Glutamatergic neuron (in vitro differentiated cells): ENCODE measurements around the gene OR8S1. TPM values are rescaled to one million over a fixed set of nuclear protein-coding genes. Genes with fewer than 3 reads are reported as not detected.
"Not testable (repeated sequence)": the region's sequence is repeated elsewhere in the genome, so short reads cannot be mapped to it uniquely, and the experiment has no call there.

Experiments used
- DNase-seq: peaks from one replicate; pipeline ENCODE4 v3.0.0; 2022
- H3K27ac Mint-ChIP-seq: one replicate; pipeline ENCODE4 v1.8.0; 2020; ENCODE audit warnings: mild to moderate bottlenecking, mixed read lengths, inconsistent platforms; ENCODE audit not compliant: unreplicated experiment
- H3K27me3 Mint-ChIP-seq: one replicate; pipeline ENCODE4 v1.8.0; 2020; ENCODE audit warnings: mild to moderate bottlenecking, moderate library complexity, mixed read lengths, inconsistent platforms; ENCODE audit not compliant: unreplicated experiment
- H3K36me3 Mint-ChIP-seq: one replicate; pipeline ENCODE4 v1.8.0; 2020; ENCODE audit warnings: mild to moderate bottlenecking, mixed read lengths, inconsistent platforms; ENCODE audit not compliant: unreplicated experiment
- H3K4me1 Mint-ChIP-seq: one replicate; pipeline ENCODE4 v1.8.0; 2020; ENCODE audit warnings: mild to moderate bottlenecking, low read depth, mixed read lengths, inconsistent platforms; ENCODE audit not compliant: unreplicated experiment
- H3K4me3 Mint-ChIP-seq: one replicate; pipeline ENCODE4 v1.8.0; 2020; ENCODE audit warnings: mild to moderate bottlenecking, mixed read lengths, inconsistent platforms; ENCODE audit not compliant: unreplicated experiment
- H3K9me3 Mint-ChIP-seq: one replicate; pipeline ENCODE4 v1.8.0; 2020; ENCODE audit warnings: mild to moderate bottlenecking, moderate library complexity, mixed read lengths, inconsistent platforms; ENCODE audit not compliant: unreplicated experiment
- total RNA-seq: library from RNA; stranded (reverse); fragmentation: NEBNext Ultra II Directional; extraction: Animal tissue kit (Norgen Biotek cat#: 25700); gene quantifications from one replicate; pipeline ENCODE4 v1.2.1, GENCODE V29; 2021; ENCODE audit not compliant: unreplicated experiment
- TF ChIP-seq, protein P1 (sequence below): fragments of 200-600 bp; sonication (generic); IDR thresholded peaks from one replicate; pipeline ENCODE4 v1.5.0; 2021; ENCODE audit not compliant: partially characterized antibody, unreplicated experiment

OR8S1 gene
- total RNA-seq, 1 donor from 2014 or later: not detected

DNA sequence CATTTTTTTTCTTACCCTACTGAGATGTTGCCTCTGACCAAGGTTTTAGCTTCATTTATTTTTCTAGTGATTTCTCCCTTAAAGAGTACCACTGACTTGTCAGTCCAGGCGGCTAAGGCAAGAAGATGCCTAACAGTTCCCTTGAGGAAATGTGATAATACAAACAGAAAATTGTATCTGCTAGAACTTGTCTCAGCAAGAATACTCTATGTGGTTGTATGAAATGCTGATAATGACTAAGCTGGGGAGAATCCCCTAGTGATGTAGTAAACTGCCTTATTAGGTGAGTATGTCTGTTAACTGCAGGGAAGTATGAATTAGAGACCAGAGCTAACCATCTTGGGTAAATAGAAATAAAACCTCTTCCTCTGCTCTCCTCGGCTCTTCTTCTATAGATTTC lies 36.4 kb upstream of the OR8S1 start:
- TF ChIP-seq, protein P1, sequence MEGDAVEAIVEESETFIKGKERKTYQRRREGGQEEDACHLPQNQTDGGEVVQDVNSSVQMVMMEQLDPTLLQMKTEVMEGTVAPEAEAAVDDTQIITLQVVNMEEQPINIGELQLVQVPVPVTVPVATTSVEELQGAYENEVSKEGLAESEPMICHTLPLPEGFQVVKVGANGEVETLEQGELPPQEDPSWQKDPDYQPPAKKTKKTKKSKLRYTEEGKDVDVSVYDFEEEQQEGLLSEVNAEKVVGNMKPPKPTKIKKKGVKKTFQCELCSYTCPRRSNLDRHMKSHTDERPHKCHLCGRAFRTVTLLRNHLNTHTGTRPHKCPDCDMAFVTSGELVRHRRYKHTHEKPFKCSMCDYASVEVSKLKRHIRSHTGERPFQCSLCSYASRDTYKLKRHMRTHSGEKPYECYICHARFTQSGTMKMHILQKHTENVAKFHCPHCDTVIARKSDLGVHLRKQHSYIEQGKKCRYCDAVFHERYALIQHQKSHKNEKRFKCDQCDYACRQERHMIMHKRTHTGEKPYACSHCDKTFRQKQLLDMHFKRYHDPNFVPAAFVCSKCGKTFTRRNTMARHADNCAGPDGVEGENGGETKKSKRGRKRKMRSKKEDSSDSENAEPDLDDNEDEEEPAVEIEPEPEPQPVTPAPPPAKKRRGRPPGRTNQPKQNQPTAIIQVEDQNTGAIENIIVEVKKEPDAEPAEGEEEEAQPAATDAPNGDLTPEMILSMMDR: no peak

DNA sequence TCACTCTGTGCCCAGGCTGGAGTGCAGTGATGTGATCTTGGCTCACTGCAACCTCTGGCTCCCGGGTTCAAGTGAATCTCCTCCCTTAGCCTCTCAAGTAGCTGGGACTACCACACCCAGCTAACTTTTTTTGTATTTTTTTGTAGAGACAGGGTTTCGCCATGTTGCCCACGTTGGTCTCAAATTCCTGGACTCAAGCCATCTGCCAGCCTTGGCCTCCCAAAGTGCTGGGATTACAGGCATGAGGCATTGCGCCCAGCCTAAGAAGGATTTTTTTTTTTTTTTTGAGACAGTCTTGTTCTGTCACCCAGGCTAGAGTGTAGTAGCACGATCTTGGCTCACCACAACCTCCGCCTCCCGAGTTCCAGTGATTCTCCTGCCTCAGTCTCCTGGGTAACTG lies 36.0 kb upstream of the OR8S1 start:
- H3K27me3 Mint-ChIP-seq: not testable (repeated sequence)

More for the DNA sequence above, 36.4 kb upstream of the OR8S1 start:
- DNase-seq: no peak
- Mint-ChIP-seq H3K4me3 (no peak overlapping the region), H3K9me3 (no peaks in the 10 kb centered on the region), H3K36me3 (no peaks in the 10 kb centered on the region), H3K4me1 (no peaks in the 10 kb centered on the region), H3K27ac (no peak overlapping the region), H3K27me3 (no peaks in the 10 kb centered on the region)

DNA sequence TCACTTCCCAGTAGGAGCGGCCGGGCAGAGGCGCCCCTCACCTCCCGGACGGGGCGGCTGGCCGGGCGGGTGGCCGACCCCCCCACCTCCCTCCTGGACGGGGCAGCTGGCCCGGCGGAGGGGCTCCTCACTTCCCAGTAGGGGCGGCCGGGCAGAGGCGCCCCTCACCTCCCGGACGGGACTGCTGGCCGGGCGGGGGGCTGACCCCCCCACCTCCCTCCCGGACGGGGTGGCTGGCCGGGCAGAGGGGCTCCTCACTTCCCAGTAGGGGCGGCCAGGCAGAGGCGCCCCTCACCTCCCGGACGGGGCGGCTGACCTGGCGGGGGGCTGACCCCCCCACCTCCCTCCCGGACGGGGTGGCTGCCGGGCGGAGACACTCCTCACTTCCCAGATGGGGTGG lies 25.2 kb upstream of the OR8S1 start:
- not testable (repeated sequence) for H3K36me3 Mint-ChIP-seq, DNase-seq, H3K27me3 Mint-ChIP-seq, H3K4me1 Mint-ChIP-seq, H3K9me3 Mint-ChIP-seq, H3K27ac Mint-ChIP-seq, H3K4me3 Mint-ChIP-seq

More for the DNA sequence above, 36.0 kb upstream of the OR8S1 start:
- H3K9me3 Mint-ChIP-seq, H3K4me3 Mint-ChIP-seq, H3K27ac Mint-ChIP-seq, DNase-seq, H3K36me3 Mint-ChIP-seq, H3K4me1 Mint-ChIP-seq: not testable (repeated sequence)

DNA sequence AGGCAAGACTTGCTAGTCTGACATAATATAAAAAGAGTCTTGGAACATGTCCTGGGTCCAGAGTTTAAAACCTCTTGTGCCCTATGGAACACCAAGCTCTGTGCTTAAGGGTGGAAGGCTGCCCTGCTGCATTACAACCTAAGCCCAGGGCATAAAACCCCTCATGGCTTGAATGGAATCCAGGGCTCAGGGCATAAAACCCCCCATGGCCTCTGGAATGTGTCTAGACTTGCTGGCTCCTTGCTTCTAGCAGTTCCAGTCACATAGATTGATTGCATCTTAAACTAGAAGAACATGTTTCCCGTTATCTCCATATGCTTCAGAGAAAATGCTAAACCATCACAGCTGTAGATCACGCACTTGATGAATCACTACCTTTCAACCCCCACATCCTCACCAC lies 18.6 kb upstream of the OR8S1 start:
- H3K9me3 Mint-ChIP-seq, DNase-seq, H3K27me3 Mint-ChIP-seq, H3K4me1 Mint-ChIP-seq, H3K4me3 Mint-ChIP-seq, H3K27ac Mint-ChIP-seq, H3K36me3 Mint-ChIP-seq: not testable (repeated sequence)

GRCh38 chr12:48508987-48509386 lies 16.4 kb upstream of the OR8S1 start:
- no peak overlapping the region for H3K27ac Mint-ChIP-seq
- no peaks in the 10 kb centered on the region for H3K9me3 Mint-ChIP-seq
- DNase-seq: no peak
- H3K4me1 Mint-ChIP-seq: no peaks in the 10 kb centered on the region
- peaks cover 5% of the 10 kb centered on the region for H3K36me3 Mint-ChIP-seq
- H3K27me3 Mint-ChIP-seq: no peaks in the 10 kb centered on the region
- no peak overlapping the region for H3K4me3 Mint-ChIP-seq
- TF ChIP-seq, protein P1: no peak

GRCh38 chr12:48510111-48510510 lies 15.3 kb upstream of the OR8S1 start:
- no peaks in the 10 kb centered on the region for H3K4me1 Mint-ChIP-seq
- TF ChIP-seq, protein P1: no peak
- DNase-seq: no peak
- H3K36me3 Mint-ChIP-seq: peaks cover 5% of the 10 kb centered on the region
- no peaks in the 10 kb centered on the region for H3K27me3 Mint-ChIP-seq
- H3K27ac Mint-ChIP-seq: no peak overlapping the region
- no peak overlapping the region for H3K4me3 Mint-ChIP-seq
- H3K9me3 Mint-ChIP-seq: no peaks in the 10 kb centered on the region

DNA sequence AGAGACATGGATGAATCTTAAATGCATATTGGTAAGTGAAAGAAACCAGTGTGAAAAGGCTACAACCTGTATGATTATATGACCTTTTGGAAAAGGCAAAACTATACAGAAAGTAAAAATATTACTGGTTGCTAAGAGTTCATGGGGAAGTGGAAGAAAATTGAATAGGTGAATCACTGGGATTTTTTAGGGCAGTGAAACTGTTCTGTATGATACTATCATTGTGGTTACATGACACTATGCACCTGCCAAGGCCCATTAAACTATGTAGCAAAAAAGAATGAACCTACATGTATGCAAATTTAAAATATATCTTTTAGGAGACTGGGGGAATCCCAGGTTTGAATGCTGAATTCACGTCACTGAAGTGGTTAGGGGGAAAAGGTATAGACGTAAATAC lies 12.6 kb upstream of the OR8S1 start:
- H3K4me3 Mint-ChIP-seq: no peak overlapping the region
- H3K27me3 Mint-ChIP-seq: no peaks in the 10 kb centered on the region
- TF ChIP-seq, protein P1: no peak
- H3K4me1 Mint-ChIP-seq: no peaks in the 10 kb centered on the region
- H3K36me3 Mint-ChIP-seq: no peaks in the 10 kb centered on the region
- H3K9me3 Mint-ChIP-seq: no peaks in the 10 kb centered on the region
- no peak for DNase-seq
- no peak overlapping the region for H3K27ac Mint-ChIP-seq
